ENCODE data around the gene GPR18. TPM values are rescaled to one million over a fixed set of nuclear protein-coding genes. Genes with fewer than 3 reads are reported as not detected.

GPR18 gene
- total and polyA plus RNA-seq, 2 of the 4 experiments (the other 2 are of a cell fraction), result not detected

DNA sequence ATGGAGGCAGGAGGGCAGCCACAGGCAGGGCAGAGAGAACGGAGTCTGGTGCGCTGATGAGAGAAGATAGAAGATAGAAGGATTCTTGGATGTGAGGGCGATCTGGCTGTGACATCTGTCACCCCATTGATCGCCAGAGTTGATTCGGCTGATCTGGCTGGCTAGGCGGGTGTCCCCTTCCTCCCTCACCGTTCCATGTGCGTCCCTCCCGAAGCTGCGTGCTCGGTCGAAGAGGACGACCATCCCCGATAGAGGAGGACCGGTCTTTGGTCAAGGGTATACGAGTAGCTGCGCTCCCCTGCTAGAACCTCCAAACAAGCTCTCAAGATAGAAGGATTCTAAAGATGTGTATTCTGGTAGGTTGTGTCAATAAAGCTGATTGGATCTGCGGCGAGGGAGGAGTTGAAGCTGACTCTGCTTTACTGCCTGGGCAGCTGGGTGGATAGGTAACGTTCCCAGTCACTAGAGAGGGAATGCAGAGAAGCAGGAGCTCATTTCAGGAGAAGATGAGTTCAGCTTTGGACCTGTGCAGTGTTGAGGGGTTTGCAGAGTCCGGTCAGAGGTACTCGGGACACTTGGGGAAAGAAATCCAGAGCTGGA is 52.5 kb downstream of the GPR18 start:
- Histone ChIP-seq H3K4me1 (ENCODE audit: control insufficient read depth, insufficient read depth, low read length) (peaks cover 2% of the 10 kb centered on the region; the same call in 1 of the 2 replicates), H3K18ac (ENCODE audit: low read depth, low read length) (no peak overlapping the region), H2AK5ac (ENCODE audit: low read depth, low read length) (no peak overlapping the region), H3K9me3 (ENCODE audit: control insufficient read depth, insufficient read depth, low read length) (no peaks in the 10 kb centered on the region), H2BK120ac (ENCODE audit: low read depth, low read length) (no peak overlapping the region), H2BK20ac (ENCODE audit: low read depth, low read length) (no peak overlapping the region), H4K20me1 (ENCODE audit: insufficient read depth, low read length) (peaks cover 58% of the 10 kb centered on the region), H3K14ac (replicated peaks; ENCODE audit: low read depth, low read length) (no peak overlapping the region), H3K27me3 (ENCODE audit: control insufficient read depth, insufficient read depth, low read length) (no peaks in the 10 kb centered on the region), H3K27ac (ENCODE audit: insufficient read depth, low read length) (no peak overlapping the region), H3K56ac (ENCODE audit: extremely low read depth, insufficient read depth, low read length) (no peak overlapping the region), H3K4ac (ENCODE audit: low read depth, low read length) (no peak overlapping the region), H3K9me1 (ENCODE audit: insufficient read depth, low read length) (peaks cover 6% of the 10 kb centered on the region; the same call in 1 of the 2 replicates), H4K91ac (ENCODE audit: insufficient read depth, low read depth, low read length) (no peak overlapping the region), H3K9ac (ENCODE audit: low read depth, low read length) (no peak overlapping the region), H4K5ac (ENCODE audit: low read depth, low read length) (no peak overlapping the region), H3K79me1 (ENCODE audit: low read depth in 1 of 2, low read length in 2 of 2) (peaks cover 26 to 77% of the 10 kb centered on the region in 2 experiments), H2BK15ac (ENCODE audit: low read depth, low read length) (no peak overlapping the region), H4K8ac (ENCODE audit: low read depth in 2 of 2, low read length in 2 of 2) (no peak overlapping the region), H2AK9ac (replicated peaks; ENCODE audit: low read depth, low read length, poor library complexity) (no peak overlapping the region), H3K36me3 (ENCODE audit: control insufficient read depth, insufficient read depth, low read length) (peaks cover 3% of the 10 kb centered on the region; the same call in 1 of the 2 replicates), H2BK5ac (ENCODE audit: low read depth, low read length, poor library complexity, severe bottlenecking) (no peak overlapping the region), H3K4me2 (ENCODE audit: low read depth, low read length) (no peak overlapping the region), H3K4me3 (ENCODE audit: insufficient read depth, low read depth, low read length) (no peak overlapping the region), H3K23ac (ENCODE audit: low read depth, low read length) (no peak overlapping the region), H2AFZ (replicated peaks; ENCODE audit: low read length, poor library complexity) (no peak overlapping the region)
- TF ChIP-seq RCOR1 (IDR thresholded peaks at IDR 0.05; ENCODE audit: insufficient replicate concordance, low read length) (no peak), MXI1 (IDR thresholded peaks at IDR 0.05; ENCODE audit: borderline replicate concordance, low read depth, low read length) (no peak), RAD21 (IDR thresholded peaks at IDR 0.05; ENCODE audit: low read length) (no peak), RFX5 (IDR thresholded peaks at IDR 0.05; ENCODE audit: low read depth, low read length) (no peak), NFE2L2 (IDR thresholded peaks at IDR 0.05; ENCODE audit: low read depth, low read length) (no peak), MAZ (IDR thresholded peaks at IDR 0.05; ENCODE audit: borderline replicate concordance, low read depth, low read length) (no peak), CHD1 (IDR thresholded peaks at IDR 0.05; ENCODE audit: low read depth, low read length) (no peak), MAFK (IDR thresholded peaks at IDR 0.05; ENCODE audit: low read depth, low read length) (no peak), POLR2A (IDR thresholded peaks at IDR 0.05; ENCODE audit: low read depth, low read length) (no peak), BHLHE40 (IDR thresholded peaks at IDR 0.05; ENCODE audit: low read depth, low read length) (no peak), FOS (IDR thresholded peaks at IDR 0.05; ENCODE audit: low read depth, low read length) (no peak), CEBPB (IDR thresholded peaks at IDR 0.05; ENCODE audit: low read depth, low read length) (no peak), SMC3 (IDR thresholded peaks at IDR 0.05; ENCODE audit: low read depth, low read length) (no peak)
- TF ChIP-seq, protein P1, sequence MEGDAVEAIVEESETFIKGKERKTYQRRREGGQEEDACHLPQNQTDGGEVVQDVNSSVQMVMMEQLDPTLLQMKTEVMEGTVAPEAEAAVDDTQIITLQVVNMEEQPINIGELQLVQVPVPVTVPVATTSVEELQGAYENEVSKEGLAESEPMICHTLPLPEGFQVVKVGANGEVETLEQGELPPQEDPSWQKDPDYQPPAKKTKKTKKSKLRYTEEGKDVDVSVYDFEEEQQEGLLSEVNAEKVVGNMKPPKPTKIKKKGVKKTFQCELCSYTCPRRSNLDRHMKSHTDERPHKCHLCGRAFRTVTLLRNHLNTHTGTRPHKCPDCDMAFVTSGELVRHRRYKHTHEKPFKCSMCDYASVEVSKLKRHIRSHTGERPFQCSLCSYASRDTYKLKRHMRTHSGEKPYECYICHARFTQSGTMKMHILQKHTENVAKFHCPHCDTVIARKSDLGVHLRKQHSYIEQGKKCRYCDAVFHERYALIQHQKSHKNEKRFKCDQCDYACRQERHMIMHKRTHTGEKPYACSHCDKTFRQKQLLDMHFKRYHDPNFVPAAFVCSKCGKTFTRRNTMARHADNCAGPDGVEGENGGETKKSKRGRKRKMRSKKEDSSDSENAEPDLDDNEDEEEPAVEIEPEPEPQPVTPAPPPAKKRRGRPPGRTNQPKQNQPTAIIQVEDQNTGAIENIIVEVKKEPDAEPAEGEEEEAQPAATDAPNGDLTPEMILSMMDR (conservative IDR thresholded peaks at IDR 0.05; ENCODE audit: low read depth, low read length), result no peak
- TF ChIP-seq, protein P2, sequence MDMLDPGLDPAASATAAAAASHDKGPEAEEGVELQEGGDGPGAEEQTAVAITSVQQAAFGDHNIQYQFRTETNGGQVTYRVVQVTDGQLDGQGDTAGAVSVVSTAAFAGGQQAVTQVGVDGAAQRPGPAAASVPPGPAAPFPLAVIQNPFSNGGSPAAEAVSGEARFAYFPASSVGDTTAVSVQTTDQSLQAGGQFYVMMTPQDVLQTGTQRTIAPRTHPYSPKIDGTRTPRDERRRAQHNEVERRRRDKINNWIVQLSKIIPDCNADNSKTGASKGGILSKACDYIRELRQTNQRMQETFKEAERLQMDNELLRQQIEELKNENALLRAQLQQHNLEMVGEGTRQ (IDR thresholded peaks at IDR 0.05; ENCODE audit: low read depth, low read length), result no peak
- TF ChIP-seq, protein P3, sequence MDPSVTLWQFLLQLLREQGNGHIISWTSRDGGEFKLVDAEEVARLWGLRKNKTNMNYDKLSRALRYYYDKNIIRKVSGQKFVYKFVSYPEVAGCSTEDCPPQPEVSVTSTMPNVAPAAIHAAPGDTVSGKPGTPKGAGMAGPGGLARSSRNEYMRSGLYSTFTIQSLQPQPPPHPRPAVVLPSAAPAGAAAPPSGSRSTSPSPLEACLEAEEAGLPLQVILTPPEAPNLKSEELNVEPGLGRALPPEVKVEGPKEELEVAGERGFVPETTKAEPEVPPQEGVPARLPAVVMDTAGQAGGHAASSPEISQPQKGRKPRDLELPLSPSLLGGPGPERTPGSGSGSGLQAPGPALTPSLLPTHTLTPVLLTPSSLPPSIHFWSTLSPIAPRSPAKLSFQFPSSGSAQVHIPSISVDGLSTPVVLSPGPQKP (IDR thresholded peaks at IDR 0.05; ENCODE audit: borderline replicate concordance, low read depth, low read length), result no peak
- 96% methylated on average over 7 of the region's 22 CpGs; no CpG with 5 or more reads in 1 of the 2 experiments for WGBS, 2 experiments (ENCODE audit: extremely low coverage in 2 of 2, insufficient read length in 1 of 2)
- ATAC-seq (ENCODE audit: low read depth), result no peak
- intact Hi-C loops (cut with micrococcal nuclease) (no loop called here), dilution Hi-C loops (cut with HindIII; ENCODE audit: low sequenced_read_pairs, unreplicated experiment) (no loop called here), in situ Hi-C loops (cut with MboI; ENCODE audit: low sequenced_read_pairs) (no loop called here)
- CTCF ChIA-PET, result no interaction called here
- no peak for DNase-seq
- no TSS peak for BruUV-seq (replicated peaks)
- POLR2A ChIA-PET (ENCODE audit: unreplicated experiment), result no interaction called here

Data from IMR-90 (cell line).